T-cell (primary cell): ENCODE results near the gene RAI1. TPM values are rescaled to one million over a fixed set of nuclear protein-coding genes. Genes with fewer than 3 reads are reported as not detected.
A peak's percentile ranks its signal among the peaks of the same experiment; 100 is the strongest.

Experiments
- ATAC-seq, 4 experiments: fragments of 200-7000 bp in 3 of 4; fragments of 150-1000 bp in 1 of 4; cut with Tn5 transposase; replicated peaks in 1 of 4; 1 replicate in 3 of 4; 2 replicates in 1 of 4; pipeline ENCODE4 v1.10.0; 2021; ENCODE audit warnings: moderate library complexity in 3 of 4, mild to moderate bottlenecking in 2 of 4, moderate number of reproducible peaks in 1 of 4
- CTCF ChIA-PET, 2 donors: fragments of 300-600 bp; sonication (Branson Sonifier 250); formaldehyde crosslinking; loops; one replicate each; lab custom pipeline; 2022; ENCODE audit warnings: antibody characterized with exemption in 2 of 2; lab: Charles Lee
- POLR2A ChIA-PET, 2 donors: fragments of 300-600 bp; sonication (Branson Sonifier 250); formaldehyde crosslinking; loops; one replicate each; lab custom pipeline; 2022; ENCODE audit warnings: antibody characterized with exemption in 2 of 2; lab: Charles Lee
- DNase-seq, 35 experiments: peaks; one replicate each; pipeline versions ENCODE4 v3.0.0 to v3.0.0-alpha.2; 2013 to 2023
- H3K27ac ChIP-seq: one replicate; pipeline ENCODE4 v1.5.1; 2013; ENCODE audit warnings: low read length
- H3K27me3 ChIP-seq, 2 experiments: replicated peaks in 1 of 2; 1 replicate in 1 of 2; 2 replicates in 1 of 2; pipeline versions ENCODE4 v1.6.1 to v1.7.0; 2013; ENCODE audit warnings: low read length in 1 of 2, mixed read lengths in 1 of 2; ENCODE audit not compliant: control insufficient read depth in 2 of 2, insufficient read depth in 2 of 2; ENCODE audit errors: extremely low read depth in 1 of 2
- H3K36me3 ChIP-seq, 2 donors: 1 replicate in 1 of 2; 2 replicates in 1 of 2; pipeline versions ENCODE4 v1.6.1 to v1.7.0; 2013; ENCODE audit warnings: low read length in 1 of 2; ENCODE audit not compliant: control insufficient read depth in 2 of 2, insufficient read depth in 1 of 2; ENCODE audit errors: extremely low read depth in 1 of 2
- H3K4me1 ChIP-seq, 2 experiments: 1 replicate in 1 of 2; 2 replicates in 1 of 2; pipeline versions ENCODE4 v1.6.1 to v1.7.0; 2013; ENCODE audit warnings: low read length in 2 of 2, mixed read lengths in 1 of 2; ENCODE audit not compliant: insufficient read depth in 2 of 2, control insufficient read depth in 1 of 2; ENCODE audit errors: extremely low read depth in 1 of 2
- H3K4me3 ChIP-seq, 2 donors: 1 replicate in 1 of 2; 2 replicates in 1 of 2; pipeline versions ENCODE4 v1.5.1 to v1.7.0; 2013; ENCODE audit warnings: mild to moderate bottlenecking in 2 of 2, low read length in 1 of 2, moderate library complexity in 1 of 2; ENCODE audit not compliant: control insufficient read depth in 1 of 2; ENCODE audit errors: extremely low read depth in 1 of 2
- H3K9me3 ChIP-seq: 2 replicates; pipeline ENCODE4 v1.7.0; 2013
- H3K27ac Mint-ChIP-seq, 2 donors: one replicate each; pipeline ENCODE4 v1.8.0; 2020 to 2021; ENCODE audit warnings: mild to moderate bottlenecking in 2 of 2, mixed read lengths in 2 of 2
- H3K27me3 Mint-ChIP-seq, 2 donors: one replicate each; pipeline ENCODE4 v1.8.0; 2021 to 2022; ENCODE audit warnings: mixed read lengths in 2 of 2
- H3K36me3 Mint-ChIP-seq: one replicate; pipeline ENCODE4 v1.8.0; 2021; ENCODE audit warnings: mixed read lengths
- H3K4me1 Mint-ChIP-seq, 3 donors: one replicate each; pipeline ENCODE4 v1.8.0; 2020 to 2022; ENCODE audit warnings: mixed read lengths in 3 of 3, mild to moderate bottlenecking in 1 of 3
- H3K4me3 Mint-ChIP-seq, 3 donors: one replicate each; pipeline ENCODE4 v1.8.0; 2020 to 2022; ENCODE audit warnings: mild to moderate bottlenecking in 3 of 3, mixed read lengths in 3 of 3, moderate library complexity in 3 of 3
- H3K9me3 Mint-ChIP-seq, 3 donors: one replicate each; pipeline ENCODE4 v1.8.0; 2020 to 2022; ENCODE audit warnings: mixed read lengths in 3 of 3
- WGBS: methylation state at CpG from one replicate; pipeline ENCODE4 v1.1.5; 2013; ENCODE audit warnings: missing lambda C conversion rate; ENCODE audit not compliant: insufficient coverage; 5-methylcytosine and 5-hydroxymethylcytosine counted together
- total RNA-seq, 35 experiments: library from RNA in 6 of 35; stranded (reverse) in 6 of 35; fragments of 120-200 nt in 1 of 35; gene quantifications; one replicate each; pipeline versions ENCODE4 v1.2.1 to v1.2.4 and lab custom pipeline; 2013 to 2026

Gene RAI1
- total RNA-seq, 5 donors from 2014 or later (not counting 1 experiment from before 2014, with no cell fraction given), result 20.1 to 31.2 (median 24.5) TPM

- peaks cover 16% of the 10 kb centered on the region for H3K36me3 Mint-ChIP-seq
- CTCF ChIA-PET, result interaction anchor here in 1 of 2 donors (0.5 kb wide), 1 partner anchor 160 kb away, joined by 4 read pairs; no protein-coding TSS in a partner anchor
Observed at GRCh38 chr17:17815062-17815406, 133.8 kb downstream of the RAI1 start.

GRCh38 chr17:17815436-17816200, 134.4 kb downstream of the RAI1 start:
- peak overlapping the region in 1 of 2 donors; percentile 76 for H3K27ac Mint-ChIP-seq
- H3K27me3 Mint-ChIP-seq, result no peaks in the 10 kb centered on the region
- ATAC-seq (no peak), DNase-seq (no peak)
- ChIA-PET POLR2A (interaction anchor here (0.6 to 0.8 kb wide), 2 partner anchors 20 to 185 kb away, joined by 3 read pairs; no protein-coding TSS in a partner anchor), CTCF (no interaction called here)
- peaks cover 21 to 27% (median 24%) of the 10 kb centered on the region in 3 donors for H3K4me1 Mint-ChIP-seq
- Histone ChIP-seq H3K9me3 (no peaks in the 10 kb centered on the region), H3K36me3 (peaks cover 27 to 69% of the 10 kb centered on the region in 2 donors), H3K27me3 (no peaks in the 10 kb centered on the region), H3K27ac (no peak overlapping the region), H3K4me3 (no peak overlapping the region), H3K4me1 (peaks cover 7 to 46% of the 10 kb centered on the region in 2 experiments)
- WGBS, result 94% methylated on average over 11 of the region's 17 CpGs
- no peak overlapping the region for H3K4me3 Mint-ChIP-seq
- peaks cover 16% of the 10 kb centered on the region for H3K36me3 Mint-ChIP-seq
- no peaks in the 10 kb centered on the region for H3K9me3 Mint-ChIP-seq

More at GRCh38 chr17:17815062-17815406, 133.8 kb downstream of the RAI1 start:
- peaks cover 32 to 74% of the 10 kb centered on the region in 2 donors for H3K36me3 ChIP-seq
- no peaks in the 10 kb centered on the region for H3K9me3 Mint-ChIP-seq
- no peaks in the 10 kb centered on the region for H3K27me3 Mint-ChIP-seq
- H3K4me3 ChIP-seq, result no peak overlapping the region
- ATAC-seq (no peak), DNase-seq (no peak)
- peaks cover 15 to 22% (median 18%) of the 10 kb centered on the region in 3 donors for H3K4me1 Mint-ChIP-seq
- H3K27me3 ChIP-seq, result no peaks in the 10 kb centered on the region
- H3K27ac Mint-ChIP-seq, result no peak overlapping the region
- H3K9me3 ChIP-seq, result no peaks in the 10 kb centered on the region
- H3K27ac ChIP-seq, result no peak overlapping the region
- POLR2A ChIA-PET, result interaction anchor here (0.6 to 0.8 kb wide), 2 partner anchors 21 to 186 kb away, joined by 3 read pairs; no protein-coding TSS in a partner anchor
- WGBS, result 85% methylated on average over 6 of the region's 8 CpGs
- H3K4me3 Mint-ChIP-seq, result no peak overlapping the region
- peaks cover 5 to 40% of the 10 kb centered on the region in 2 experiments for H3K4me1 ChIP-seq

- H3K27ac ChIP-seq, result no peak overlapping the region
- WGBS, result 95% methylated on average over 21 of the region's 22 CpGs
- H3K27me3 Mint-ChIP-seq, result no peaks in the 10 kb centered on the region
- H3K36me3 ChIP-seq, result peaks cover 24 to 64% of the 10 kb centered on the region in 2 donors
- ChIA-PET CTCF (no interaction called here), POLR2A (no interaction called here)
- no peaks in the 10 kb centered on the region for H3K9me3 Mint-ChIP-seq
- peaks cover 28 to 35% (median 31%) of the 10 kb centered on the region in 3 donors for H3K4me1 Mint-ChIP-seq
- no peak overlapping the region for H3K27ac Mint-ChIP-seq
- no peaks in the 10 kb centered on the region for H3K27me3 ChIP-seq
- H3K4me1 ChIP-seq, result peaks cover 9 to 53% of the 10 kb centered on the region in 2 experiments
- ATAC-seq (no peak), DNase-seq (no peak)
- H3K4me3 ChIP-seq, result no peak overlapping the region
- peaks cover 16% of the 10 kb centered on the region for H3K36me3 Mint-ChIP-seq
- no peak overlapping the region for H3K4me3 Mint-ChIP-seq
- H3K9me3 ChIP-seq, result no peaks in the 10 kb centered on the region
Observed at GRCh38 chr17:17816240-17816814, 135.1 kb downstream of the RAI1 start.

DNA sequence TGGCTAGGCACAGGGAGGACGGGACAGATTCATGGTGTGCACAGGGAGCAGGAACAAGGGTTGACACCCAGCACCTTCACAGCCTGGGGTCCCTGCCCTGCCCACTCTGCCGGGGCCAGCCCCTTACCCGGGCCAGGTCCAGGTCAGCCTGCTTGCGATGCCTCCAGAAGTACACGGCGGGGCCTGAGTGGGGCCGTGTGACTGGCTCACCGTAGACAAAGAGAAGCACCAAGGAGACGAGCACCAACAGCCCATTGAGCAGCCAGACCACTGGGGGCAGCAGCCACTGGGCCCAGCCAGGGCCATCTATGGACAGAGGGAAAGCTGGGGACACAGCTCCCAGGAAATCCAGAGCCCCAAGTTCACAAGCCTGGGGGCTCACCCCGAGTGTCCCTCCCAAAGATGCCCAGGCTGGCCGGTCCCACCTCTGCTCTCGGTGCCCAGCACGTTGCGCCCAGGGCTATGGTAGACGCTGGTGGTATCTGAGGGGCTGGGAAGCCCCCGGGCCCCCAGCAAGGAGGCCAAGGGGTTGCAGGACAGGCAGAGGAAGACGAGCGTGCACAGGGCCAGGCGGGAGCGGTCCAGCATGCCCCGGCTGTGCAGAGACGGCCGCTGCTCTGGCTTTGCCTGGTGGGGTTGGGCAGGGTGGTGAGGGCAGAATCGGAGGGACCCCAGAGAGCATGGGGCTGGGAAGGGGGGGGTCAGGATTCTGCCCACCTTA, 135.7 kb downstream of the RAI1 start:
- DNase-seq, result no peak
- WGBS, result 98% methylated on average over 23 of the region's 24 CpGs
- Mint-ChIP-seq H3K9me3 (no peaks in the 10 kb centered on the region), H3K27me3 (no peaks in the 10 kb centered on the region), H3K4me1 (peaks cover 28 to 38% (median 33%) of the 10 kb centered on the region in 3 donors), H3K36me3 (peaks cover 16% of the 10 kb centered on the region), H3K27ac (no peak overlapping the region), H3K4me3 (no peak overlapping the region)
- Histone ChIP-seq H3K9me3 (no peaks in the 10 kb centered on the region), H3K4me3 (no peak overlapping the region), H3K27me3 (no peaks in the 10 kb centered on the region), H3K27ac (no peak overlapping the region), H3K4me1 (peaks cover 14 to 53% of the 10 kb centered on the region in 2 experiments), H3K36me3 (peaks cover 26 to 61% of the 10 kb centered on the region in 2 donors)
- no peak for ATAC-seq
- ChIA-PET POLR2A (no interaction called here), CTCF (no interaction called here)

DNA sequence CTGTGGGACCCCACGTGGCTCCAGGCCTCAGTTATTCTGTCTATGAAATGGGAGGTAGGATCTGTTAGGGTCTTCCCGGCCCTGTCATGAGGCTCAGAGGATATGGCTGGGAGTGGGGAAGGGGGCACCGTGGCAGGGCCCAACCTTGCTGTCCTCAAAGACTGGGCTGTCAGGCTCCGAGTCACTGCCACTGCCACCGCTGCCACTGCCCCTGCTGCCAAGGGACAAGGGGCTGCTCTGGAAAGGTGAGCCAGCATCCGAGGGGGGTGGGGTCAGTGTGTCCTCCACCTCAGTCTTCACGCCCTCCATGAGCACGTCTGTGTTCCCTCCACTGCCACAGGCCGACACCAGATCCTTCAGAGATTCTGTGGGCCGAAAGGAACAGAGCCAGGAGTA, 136.3 kb downstream of the RAI1 start:
- WGBS, result 99% methylated on average over 9 of the region's 10 CpGs
- Histone ChIP-seq H3K4me1 (peaks cover 18 to 53% of the 10 kb centered on the region in 2 experiments), H3K9me3 (no peaks in the 10 kb centered on the region), H3K4me3 (no peak overlapping the region), H3K36me3 (peaks cover 26 to 61% of the 10 kb centered on the region in 2 donors), H3K27me3 (no peaks in the 10 kb centered on the region), H3K27ac (no peak overlapping the region)
- ChIA-PET POLR2A (interaction anchor here in 1 of 2 donors (0.6 kb wide), 1 partner anchor 40 kb away, joined by 6 read pairs; no protein-coding TSS in a partner anchor), CTCF (no interaction called here)
- Mint-ChIP-seq H3K4me3 (no peak overlapping the region), H3K27me3 (no peaks in the 10 kb centered on the region), H3K4me1 (peaks cover 29 to 44% (median 35%) of the 10 kb centered on the region in 3 donors), H3K9me3 (no peaks in the 10 kb centered on the region), H3K27ac (no peak overlapping the region), H3K36me3 (peaks cover 16% of the 10 kb centered on the region)
- ATAC-seq (no peak), DNase-seq (no peak)

DNA sequence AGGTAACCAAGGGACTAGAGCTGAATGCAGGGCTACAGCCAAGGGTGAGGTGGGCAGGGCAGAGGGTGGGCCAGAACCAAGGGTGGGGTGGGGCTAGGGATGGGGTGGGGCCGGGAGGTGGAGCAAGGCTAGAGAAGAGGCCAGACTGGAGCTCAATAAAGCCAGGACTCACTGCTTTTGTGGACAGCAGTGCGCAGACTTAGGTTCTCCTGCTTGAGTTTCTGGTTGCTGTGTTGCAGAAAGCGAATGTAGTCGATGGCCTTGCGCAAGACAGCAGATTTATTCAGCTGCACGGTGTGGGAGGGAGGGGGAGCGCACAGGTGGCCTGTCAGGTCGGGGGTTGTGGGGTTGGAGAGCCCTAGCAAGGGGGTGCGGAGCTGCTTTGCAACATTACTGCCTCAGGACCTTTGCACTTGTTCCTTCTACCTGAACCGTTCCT, 136.8 kb downstream of the RAI1 start:
- CTCF ChIA-PET, result no interaction called here
- Histone ChIP-seq H3K4me1 (peaks cover 23 to 55% of the 10 kb centered on the region in 2 experiments), H3K9me3 (no peaks in the 10 kb centered on the region), H3K27me3 (no peaks in the 10 kb centered on the region), H3K4me3 (no peak overlapping the region), H3K27ac (no peak overlapping the region), H3K36me3 (peaks cover 26 to 57% of the 10 kb centered on the region in 2 donors)
- ATAC-seq, result no peak
- POLR2A ChIA-PET, result interaction anchor here in 1 of 2 donors (0.6 kb wide), 1 partner anchor 39 kb away, joined by 6 read pairs; no protein-coding TSS in a partner anchor
- H3K27me3 Mint-ChIP-seq, result no peaks in the 10 kb centered on the region
- peak overlapping the region in 1 of 3 donors; percentile 76 for H3K4me3 Mint-ChIP-seq
- no peak for DNase-seq
- H3K9me3 Mint-ChIP-seq, result no peaks in the 10 kb centered on the region
- WGBS, result 87% methylated on average over 6 of the region's 10 CpGs
- peaks cover 35 to 48% (median 40%) of the 10 kb centered on the region in 3 donors for H3K4me1 Mint-ChIP-seq
- H3K27ac Mint-ChIP-seq, result no peak overlapping the region
- peaks cover 16% of the 10 kb centered on the region for H3K36me3 Mint-ChIP-seq
